Gastrocnemius medialis (tissue), 4 donors: ENCODE data around the gene JAG1. TPM values are rescaled to one million over a fixed set of nuclear protein-coding genes. Genes with fewer than 3 reads are reported as not detected.

Experiments used
- ATAC-seq, 2 donors: fragments of 150-250 bp; one replicate each; pipeline ENCODE4 v1.9.1; 2016
- DNase-seq, 2 donors: peaks; one replicate each; pipeline ENCODE4 v3.0.0-alpha.2; 2019
- H3K27ac ChIP-seq, 4 donors: fragments of 200-600 bp; sonication (generic); 1 replicate in 1 of 4; 2 replicates in 3 of 4; pipeline ENCODE4 v1.5.1; 2016 to 2018; ENCODE audit warnings: mild to moderate bottlenecking in 2 of 4, moderate library complexity in 1 of 4
- H3K27me3 ChIP-seq, 3 donors: fragments of 200-600 bp; sonication (generic) in 2 of 3; 1 replicate in 1 of 3; 2 replicates in 2 of 3; pipeline versions ENCODE4 v1.5.1 to v1.6.0; 2016 to 2019; ENCODE audit warnings: mild to moderate bottlenecking in 1 of 3, moderate library complexity in 1 of 3
- H3K36me3 ChIP-seq, 2 donors: fragments of 200-600 bp; sonication (generic) in 1 of 2; one replicate each; pipeline ENCODE4 v1.5.1; 2017 to 2018
- H3K4me1 ChIP-seq, 2 donors: fragments of 200-600 bp; sonication (generic) in 1 of 2; one replicate each; pipeline ENCODE4 v1.5.1; 2016 to 2017; ENCODE audit warnings: mild to moderate bottlenecking in 2 of 2
- H3K4me3 ChIP-seq, 4 donors: fragments of 200-600 bp; sonication (generic) in 3 of 4; 1 replicate in 1 of 4; 2 replicates in 3 of 4; pipeline ENCODE4 v1.5.1; 2016 to 2019; ENCODE audit warnings: mild to moderate bottlenecking in 2 of 4
- H3K9me3 ChIP-seq, 3 donors: fragments of 200-600 bp; sonication (generic) in 2 of 3; 1 replicate in 1 of 3; 2 replicates in 2 of 3; pipeline ENCODE4 v1.5.1; 2016 to 2019
- POLR2A ChIP-seq, 2 donors: fragments of 450-650 bp; IDR thresholded peaks; one replicate each; pipeline ENCODE4 v1.6.1; 2017; ENCODE audit warnings: antibody characterized with exemption in 2 of 2, mild to moderate bottlenecking in 2 of 2, moderate library complexity in 2 of 2
- in situ Hi-C, 4 donors: fragments of 200-750 bp; cut with MboI; loops; one replicate each; pipeline versions ENCODE4 v1.15.0 to v1.8.0; 2017; ENCODE audit warnings: low sequenced_read_pairs in 4 of 4
- intact Hi-C: fragments of 100-400 bp; cut with DNase I; formaldehyde crosslinking; loops from one replicate; pipeline ENCODE4 v1.15.1; 2023; ENCODE audit warnings: low total_unique reads
- total RNA-seq, 4 donors: library from RNA; depleted of rRNA; stranded (reverse); fragments of >200 nt; gene quantifications; one replicate each; pipeline versions ENCODE4 v1.1.0 to v1.2.3, GENCODE V29; 2016
- TF ChIP-seq, protein P1 (sequence below), 5 experiments: fragments of 450-650 bp in 3 of 5; fragments of 200-600 bp in 2 of 5; sonication (generic) in 2 of 5; IDR thresholded peaks in 4 of 5; conservative IDR thresholded peaks in 1 of 5; 1 replicate in 4 of 5; 2 replicates in 1 of 5; pipeline ENCODE4 v1.5.1; 2016 to 2019; ENCODE audit warnings: antibody characterized with exemption in 5 of 5, mild to moderate bottlenecking in 3 of 5, moderate library complexity in 3 of 5

The JAG1 gene
- total RNA-seq, 4 donors from 2014 or later, result 10.3 to 19.6 (median 13.2) TPM

DNA sequence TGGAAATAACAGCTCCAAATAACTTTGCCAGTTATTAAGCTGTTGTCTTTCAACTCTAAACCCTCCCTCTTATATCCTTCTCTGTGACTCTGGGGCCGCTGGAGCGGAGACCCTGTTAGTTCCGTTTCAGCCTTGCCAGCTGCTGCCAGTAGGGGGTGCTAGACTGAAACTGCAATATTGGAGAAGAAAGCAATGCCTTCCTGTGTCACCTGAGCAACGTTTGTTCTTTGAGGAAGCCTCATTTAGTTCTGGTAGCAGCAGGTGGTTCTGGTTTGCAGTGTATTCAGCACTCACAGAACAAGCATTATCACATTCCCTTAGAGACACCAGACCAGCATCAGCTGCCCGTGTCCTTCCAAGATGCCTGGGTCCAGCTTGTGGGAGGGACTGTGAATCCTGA lies 22.9 kb upstream of the JAG1 start:
- Histone ChIP-seq H3K27ac (no peak overlapping the region), H3K4me3 (no peak overlapping the region), H3K27me3 (no peaks in the 10 kb centered on the region), H3K36me3 (no peaks in the 10 kb centered on the region), H3K4me1 (no peaks in the 10 kb centered on the region), H3K9me3 (no peaks in the 10 kb centered on the region)
- TF ChIP-seq POLR2A (IDR thresholded peaks at IDR 0.05), result no peak
- TF ChIP-seq, protein P1, sequence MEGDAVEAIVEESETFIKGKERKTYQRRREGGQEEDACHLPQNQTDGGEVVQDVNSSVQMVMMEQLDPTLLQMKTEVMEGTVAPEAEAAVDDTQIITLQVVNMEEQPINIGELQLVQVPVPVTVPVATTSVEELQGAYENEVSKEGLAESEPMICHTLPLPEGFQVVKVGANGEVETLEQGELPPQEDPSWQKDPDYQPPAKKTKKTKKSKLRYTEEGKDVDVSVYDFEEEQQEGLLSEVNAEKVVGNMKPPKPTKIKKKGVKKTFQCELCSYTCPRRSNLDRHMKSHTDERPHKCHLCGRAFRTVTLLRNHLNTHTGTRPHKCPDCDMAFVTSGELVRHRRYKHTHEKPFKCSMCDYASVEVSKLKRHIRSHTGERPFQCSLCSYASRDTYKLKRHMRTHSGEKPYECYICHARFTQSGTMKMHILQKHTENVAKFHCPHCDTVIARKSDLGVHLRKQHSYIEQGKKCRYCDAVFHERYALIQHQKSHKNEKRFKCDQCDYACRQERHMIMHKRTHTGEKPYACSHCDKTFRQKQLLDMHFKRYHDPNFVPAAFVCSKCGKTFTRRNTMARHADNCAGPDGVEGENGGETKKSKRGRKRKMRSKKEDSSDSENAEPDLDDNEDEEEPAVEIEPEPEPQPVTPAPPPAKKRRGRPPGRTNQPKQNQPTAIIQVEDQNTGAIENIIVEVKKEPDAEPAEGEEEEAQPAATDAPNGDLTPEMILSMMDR (IDR thresholded peaks at IDR 0.05 in 4 of 5, conservative IDR thresholded peaks at IDR 0.05 in 1 of 5), result peak in 2 of 5 experiments; percentile 35 to 45
- intact Hi-C loops, result no loop called here
- no peak for ATAC-seq
- no peak for DNase-seq
- in situ Hi-C loops, result loop anchor here in 1 of 4 donors (25.0 kb wide), 1 partner anchor 841 kb away; no protein-coding TSS in a partner anchor

DNA sequence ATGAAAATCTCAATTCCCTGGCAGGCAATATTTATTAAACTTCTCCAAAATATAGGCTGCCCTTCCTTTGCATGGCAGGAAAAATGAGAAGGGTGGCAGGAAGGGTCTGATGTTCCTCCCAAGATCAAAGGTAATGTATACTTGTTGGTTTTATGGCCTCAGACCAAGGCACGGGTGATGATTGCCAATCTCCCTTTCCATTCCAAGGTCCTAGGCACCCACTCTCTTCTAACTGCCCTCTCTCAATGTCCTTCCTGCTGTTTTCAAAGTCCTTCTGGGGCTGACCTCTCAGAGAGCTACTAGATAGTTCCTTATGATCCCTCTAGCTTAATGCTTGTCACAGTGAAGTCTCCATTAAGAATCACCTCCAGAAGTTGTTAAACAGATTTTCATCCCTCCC lies 15.6 kb upstream of the JAG1 start:
- no peak for TF ChIP-seq POLR2A (IDR thresholded peaks at IDR 0.05)
- TF ChIP-seq, protein P1 (IDR thresholded peaks at IDR 0.05 in 4 of 5, conservative IDR thresholded peaks at IDR 0.05 in 1 of 5), result no peak
- Histone ChIP-seq H3K36me3 (no peaks in the 10 kb centered on the region), H3K27ac (no peak overlapping the region), H3K27me3 (no peaks in the 10 kb centered on the region), H3K4me1 (no peaks in the 10 kb centered on the region), H3K4me3 (no peak overlapping the region), H3K9me3 (no peaks in the 10 kb centered on the region)
- ATAC-seq, result no peak
- intact Hi-C loops (no loop called here), in situ Hi-C loops (loop anchor here in 1 of 4 donors (10.0 to 25.0 kb wide), 2 partner anchors 515 to 848 kb away; no protein-coding TSS in a partner anchor)
- no peak for DNase-seq

DNA sequence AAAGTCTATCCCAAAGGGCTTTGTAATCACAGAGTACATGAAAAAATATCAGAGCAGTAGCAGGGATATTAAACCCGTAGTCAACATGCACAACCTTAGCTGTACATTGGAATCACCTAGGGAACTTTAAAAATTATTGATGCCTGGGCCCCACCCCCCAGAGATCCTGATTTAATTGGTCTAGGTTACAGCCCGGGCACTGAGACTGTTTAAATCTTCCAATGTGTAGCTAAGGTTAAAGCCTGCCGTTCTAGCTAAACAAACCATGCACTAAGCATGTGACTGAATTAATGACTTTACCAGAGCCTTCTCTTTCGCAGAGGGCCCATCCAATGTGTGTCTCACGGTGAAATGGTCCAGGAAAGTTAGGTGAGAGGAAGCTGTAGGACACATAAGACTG lies 14.1 kb upstream of the JAG1 start:
- no peaks in the 10 kb centered on the region for H3K36me3 ChIP-seq
- intact Hi-C loops (no loop called here), in situ Hi-C loops (loop anchor here in 1 of 4 donors (10.0 to 25.0 kb wide), 2 partner anchors 517 to 849 kb away; no protein-coding TSS in a partner anchor)
- H3K27me3 ChIP-seq, result no peaks in the 10 kb centered on the region
- H3K9me3 ChIP-seq, result no peaks in the 10 kb centered on the region
- no peak overlapping the region for H3K27ac ChIP-seq
- ATAC-seq (no peak), DNase-seq (no peak)
- no peak overlapping the region for H3K4me3 ChIP-seq
- no peaks in the 10 kb centered on the region for H3K4me1 ChIP-seq
- no peak for TF ChIP-seq POLR2A (IDR thresholded peaks at IDR 0.05)
- TF ChIP-seq, protein P1 (IDR thresholded peaks at IDR 0.05 in 4 of 5, conservative IDR thresholded peaks at IDR 0.05 in 1 of 5), result no peak

DNA sequence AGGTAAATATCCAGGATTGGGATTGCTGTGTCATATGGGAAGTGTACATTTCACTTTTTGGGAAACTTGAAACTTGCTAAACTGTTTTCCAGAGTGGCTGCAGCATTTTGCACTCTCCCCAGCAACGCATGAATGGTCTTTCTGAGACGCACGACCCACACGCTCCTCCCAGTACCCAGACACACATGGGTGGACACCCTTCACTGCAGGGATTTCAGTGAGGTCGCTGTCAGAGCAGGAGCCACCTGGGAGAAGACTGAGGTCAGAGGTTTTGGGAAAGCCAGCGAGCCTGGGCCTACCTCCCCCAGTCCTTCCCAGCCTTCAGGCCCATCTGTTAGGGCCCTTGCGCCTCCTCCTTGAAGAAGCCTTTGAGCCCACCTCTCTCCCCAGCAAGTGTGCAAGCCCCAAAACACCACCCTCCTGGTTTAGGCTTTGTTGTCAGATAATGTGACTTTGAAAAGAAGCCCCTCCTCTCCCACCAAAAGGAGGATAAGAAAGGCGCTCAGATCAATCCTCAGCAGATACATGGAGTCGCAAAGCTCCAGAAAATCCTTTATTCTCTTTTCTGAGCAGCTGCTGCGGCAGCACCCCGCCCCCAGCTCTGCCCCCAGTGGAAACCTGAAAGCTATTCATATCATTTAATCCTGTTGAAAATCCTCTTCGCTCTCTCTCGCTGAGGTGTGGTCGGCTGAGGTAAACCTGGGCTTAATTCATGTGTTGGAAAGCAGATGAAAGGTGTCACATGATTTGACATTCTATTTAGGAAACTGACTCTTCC lies 12.7 kb upstream of the JAG1 start:
- DNase-seq (no peak), ATAC-seq (no peak)
- in situ Hi-C loops (loop anchor here in 1 of 4 donors (10.0 to 25.0 kb wide), 2 partner anchors 518 to 851 kb away; no protein-coding TSS in a partner anchor), intact Hi-C loops (no loop called here)
- H3K27me3 ChIP-seq, result no peaks in the 10 kb centered on the region
- no peak overlapping the region for H3K4me3 ChIP-seq
- no peak for TF ChIP-seq POLR2A (IDR thresholded peaks at IDR 0.05)
- TF ChIP-seq, protein P1 (IDR thresholded peaks at IDR 0.05 in 4 of 5, conservative IDR thresholded peaks at IDR 0.05 in 1 of 5), result no peak
- no peak overlapping the region for H3K27ac ChIP-seq
- no peaks in the 10 kb centered on the region for H3K9me3 ChIP-seq
- H3K36me3 ChIP-seq, result no peaks in the 10 kb centered on the region
- H3K4me1 ChIP-seq, result no peaks in the 10 kb centered on the region
